Stimulated activated CD8-positive, alpha-beta memory T cell treated with anti-CD3 and anti-CD28 coated beads, Interleukin-12 subunit alpha, Interleukin-12 subunit beta, amount 100 ng/mL, for 24 hours (primary cell): ENCODE measurements around the gene ATAD3A.

Experiments
- DNase-seq: peaks from one replicate; pipeline ENCODE4 v3.0.0-alpha.2; 2020; ENCODE audit errors: extremely low read depth

ATAD3A gene

DNA sequence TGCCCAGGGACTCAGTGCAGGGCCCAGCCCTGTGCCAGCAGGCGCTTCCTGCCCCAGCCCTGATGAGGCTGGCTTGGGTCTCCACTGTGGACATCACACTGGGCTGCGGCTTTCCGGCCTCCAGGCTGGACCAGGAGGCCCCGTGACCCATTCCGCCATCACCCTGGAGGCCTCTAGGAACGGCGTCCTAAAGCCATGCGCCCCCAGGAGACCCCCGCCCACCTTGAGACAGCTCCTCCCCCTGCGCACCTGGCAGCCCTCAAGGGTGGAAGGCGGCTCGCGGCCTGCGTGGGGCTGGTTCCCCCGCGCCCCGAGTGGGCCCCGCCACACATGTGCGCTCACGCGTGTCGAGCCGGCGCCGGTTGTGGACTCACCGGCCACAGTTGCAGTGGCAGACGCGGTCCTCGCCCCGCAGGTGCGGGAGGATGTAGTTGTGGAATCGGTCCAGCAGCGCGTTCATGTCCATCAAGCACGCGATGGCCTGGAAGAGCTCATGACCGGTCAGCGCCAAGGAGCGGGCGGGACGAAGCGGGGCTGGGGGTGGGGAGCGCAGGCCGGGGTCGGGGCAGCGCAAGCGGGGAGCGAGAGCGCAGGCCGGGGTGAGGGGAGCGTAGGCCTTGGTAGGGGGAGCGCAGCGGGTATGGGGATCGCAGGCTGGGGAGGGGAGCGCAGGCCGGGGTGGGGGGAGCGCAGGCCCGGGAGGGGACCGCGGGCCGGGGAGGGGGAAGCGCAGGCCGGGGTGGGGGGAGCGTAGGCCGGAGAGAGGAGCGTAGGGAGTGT is 27.5 kb downstream of the ATAD3A start:
- no peak for DNase-seq

DNA sequence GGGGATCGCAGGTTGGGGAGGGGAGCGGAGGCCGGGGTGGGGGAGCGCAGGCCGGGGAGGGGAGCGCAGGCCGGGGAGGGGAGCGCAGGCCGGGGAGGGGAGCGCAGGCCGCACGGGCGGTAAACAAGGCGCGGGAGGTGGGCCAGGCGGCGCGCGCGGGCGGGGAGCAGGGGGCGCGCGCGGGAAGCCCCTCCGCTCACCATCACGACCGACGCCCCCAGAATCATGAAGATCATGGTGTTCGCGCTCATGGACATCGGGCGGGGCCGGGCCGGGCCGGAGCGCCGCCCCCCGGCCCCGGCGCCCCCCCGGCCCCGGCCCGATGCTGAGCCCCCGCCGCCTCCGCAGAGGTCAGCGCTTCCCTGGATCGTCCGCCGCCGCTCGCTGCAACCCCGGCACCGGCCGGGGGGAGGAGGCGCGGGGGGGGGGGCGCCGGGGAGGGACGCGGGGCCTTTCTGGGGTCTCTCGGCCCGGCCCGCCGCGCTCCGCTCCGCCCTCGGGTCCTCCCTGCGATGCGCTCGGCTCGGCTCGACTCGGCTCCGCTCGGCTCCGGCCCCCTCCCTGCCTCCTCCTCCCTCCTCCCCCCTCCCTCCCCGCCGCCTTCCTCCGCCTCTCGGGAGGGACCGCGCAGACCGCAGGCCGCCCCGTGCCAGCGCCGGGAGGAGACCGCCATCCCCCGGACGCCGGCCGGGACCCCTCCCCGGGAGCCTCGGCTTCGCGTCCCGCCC is 28.3 kb downstream of the ATAD3A start, which contains the start of gene TMEM240:
TMEM240 (minus strand) TSS at position 535 of the 728 bp plus-strand sequence; CDS start at position 257, 278 bp downstream.
- peak; percentile 22 for DNase-seq

DNA sequence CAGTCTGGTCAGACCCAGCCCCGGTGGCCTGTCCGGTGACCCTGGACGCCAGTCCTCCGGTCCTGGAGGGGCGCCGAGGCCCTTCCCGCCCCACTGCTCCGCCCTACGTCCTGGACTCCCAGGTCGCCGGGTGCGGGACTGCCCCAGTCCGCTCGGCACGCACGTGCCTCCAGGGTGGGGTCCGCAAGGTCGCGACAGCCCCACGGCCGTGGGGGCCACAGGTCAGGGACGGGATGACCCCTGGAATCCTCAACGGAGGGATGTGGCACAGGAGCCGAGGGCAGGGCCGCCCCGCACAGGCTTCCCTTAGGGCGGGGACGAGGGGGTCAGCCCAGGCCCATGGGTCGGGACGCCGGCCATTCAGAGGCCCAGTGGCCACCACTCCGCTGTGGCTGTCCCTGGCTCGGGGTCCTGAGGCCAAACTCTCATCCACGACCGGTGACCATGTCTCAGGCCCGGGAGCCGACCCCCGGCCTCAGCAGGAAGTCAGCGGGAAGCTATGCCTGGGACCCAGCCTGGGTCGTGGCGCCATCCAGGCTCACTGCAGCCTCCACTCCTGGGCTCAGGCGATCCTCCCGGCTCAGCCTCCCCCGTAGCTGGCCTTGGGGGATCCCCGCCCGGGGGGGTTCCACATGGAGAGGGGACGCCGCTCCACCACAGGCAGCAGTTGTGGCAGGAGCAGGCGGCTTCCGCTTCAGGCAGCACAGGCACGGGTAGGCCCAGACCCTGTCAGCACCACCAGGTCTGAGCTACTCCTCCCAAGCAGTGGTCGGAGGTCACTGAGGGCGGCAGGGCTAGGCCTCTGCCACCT is 29.1 kb downstream of the ATAD3A start:
- no peak for DNase-seq

DNA sequence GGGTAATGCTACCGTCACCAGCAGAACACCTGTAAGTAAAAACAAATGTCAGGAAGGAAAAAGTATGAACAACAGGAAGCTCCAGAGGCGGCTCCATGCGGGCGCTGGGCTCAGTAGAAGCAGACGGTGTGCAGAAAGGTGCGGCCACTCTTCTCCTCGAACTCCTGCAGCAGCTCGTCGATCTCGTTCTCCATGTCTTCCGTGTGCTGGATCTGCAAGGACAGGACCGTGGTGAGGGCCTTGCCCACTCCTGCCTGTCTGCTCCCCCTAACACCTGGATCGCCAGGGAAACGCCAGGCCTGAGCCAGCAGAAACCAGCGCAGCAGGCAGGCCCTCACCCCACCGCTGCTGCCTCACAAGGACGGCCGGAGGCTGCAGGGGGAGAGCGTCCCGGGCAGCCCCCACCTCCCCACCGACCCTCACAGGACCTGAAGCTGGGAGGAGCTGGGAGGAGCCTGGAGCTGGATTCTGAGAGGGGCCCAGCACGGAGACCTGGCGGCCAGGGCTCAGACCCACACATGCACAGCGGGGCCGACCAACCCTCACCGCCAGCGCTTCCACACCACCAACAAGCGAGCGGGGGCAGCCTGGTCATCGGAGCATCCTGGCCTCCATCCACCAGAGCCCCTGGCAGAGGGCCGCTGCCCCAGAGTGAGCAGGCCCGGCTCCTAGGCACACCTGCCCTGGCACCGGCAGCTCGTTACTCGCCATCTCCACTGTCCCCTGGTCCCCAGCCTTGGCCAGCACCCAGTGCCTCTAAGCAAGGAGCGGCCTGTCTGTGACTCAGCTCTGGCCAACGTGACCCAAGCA is 30.2 kb downstream of the ATAD3A start:
- no peak for DNase-seq

DNA sequence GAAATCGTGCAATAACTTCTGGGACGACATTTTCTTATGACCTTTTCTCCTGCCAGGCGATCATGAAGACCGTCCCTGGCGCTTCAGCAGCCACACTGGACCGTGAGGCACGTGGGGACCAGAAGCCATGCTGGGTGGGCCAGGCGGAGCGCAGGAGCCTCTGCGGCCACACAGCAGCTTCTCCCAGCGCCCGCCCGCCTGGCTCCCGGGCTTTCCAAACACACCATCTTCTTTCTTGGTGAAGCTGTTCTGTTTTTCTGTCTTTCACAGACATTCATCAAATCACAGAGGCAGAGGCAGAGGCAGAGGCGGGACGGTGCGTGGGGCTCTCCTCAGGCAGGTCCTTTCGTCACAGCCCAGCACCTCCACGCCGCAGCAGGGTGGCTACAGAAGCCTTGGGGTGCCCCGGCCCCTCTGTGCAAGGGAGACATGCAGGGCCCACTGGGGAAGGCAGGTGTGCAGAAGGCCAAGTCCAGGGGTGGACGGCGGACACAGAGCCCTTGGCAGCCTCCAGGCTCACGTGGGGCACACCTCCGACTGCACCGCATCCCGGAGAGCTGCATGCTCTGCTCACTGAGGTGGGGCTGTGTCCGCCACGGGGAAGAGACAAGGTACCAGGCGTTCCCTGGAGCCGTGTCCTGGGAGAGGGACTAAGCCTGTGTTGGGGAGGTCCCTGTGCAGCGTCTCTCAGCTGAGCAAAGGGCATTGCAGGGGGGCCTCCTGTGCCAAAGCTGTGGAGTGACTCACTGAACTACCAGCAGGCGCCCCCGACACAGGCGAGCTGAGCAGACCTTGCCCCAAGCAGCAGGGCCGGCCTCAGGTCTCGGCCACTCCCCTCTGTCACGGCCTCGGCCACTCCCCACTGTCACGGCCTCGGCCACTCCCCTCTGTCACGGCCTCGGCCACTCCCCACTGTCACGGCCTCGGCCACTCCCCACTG is 31.1 kb downstream of the ATAD3A start:
- no peak for DNase-seq

DNA sequence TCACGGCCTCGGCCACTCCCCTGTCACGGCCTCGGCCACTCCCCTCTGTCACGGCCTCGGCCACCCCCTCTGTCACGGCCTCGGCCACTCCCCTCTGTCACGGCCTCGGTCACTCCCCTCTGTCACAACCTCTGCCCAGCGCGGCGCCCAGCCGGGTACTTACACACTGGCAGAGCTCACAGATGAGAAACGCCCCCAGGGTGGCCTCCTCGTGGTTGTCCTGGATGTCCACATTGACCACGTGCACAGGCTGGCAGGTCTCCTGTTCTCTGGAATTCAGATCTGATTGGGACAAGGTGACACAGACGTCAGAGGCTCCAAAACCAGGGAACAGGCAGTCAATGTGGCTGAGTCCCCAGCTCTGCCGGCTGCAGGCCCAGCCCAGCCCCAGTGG is 31.7 kb downstream of the ATAD3A start:
- DNase-seq: no peak

DNA sequence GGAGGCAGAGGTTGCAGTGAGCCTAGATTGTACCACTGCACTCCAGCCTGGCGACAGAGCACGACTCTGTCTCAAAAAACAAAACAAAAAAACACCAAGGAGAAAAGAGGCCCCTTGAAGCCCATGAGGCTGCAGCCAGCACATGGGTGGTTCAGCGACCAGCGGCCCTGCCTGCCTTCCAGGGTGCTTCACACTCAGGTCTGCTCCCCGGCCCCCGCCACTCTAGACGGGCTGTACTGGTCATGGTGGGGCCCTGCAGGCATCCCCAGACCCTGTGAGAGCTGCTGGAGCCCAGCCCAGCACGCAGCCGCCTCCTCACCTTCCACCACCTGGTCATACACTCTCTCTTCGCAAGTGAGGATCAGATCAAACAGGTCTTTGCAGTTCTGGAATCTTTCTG is 32.6 kb downstream of the ATAD3A start:
- DNase-seq: no peak

DNA sequence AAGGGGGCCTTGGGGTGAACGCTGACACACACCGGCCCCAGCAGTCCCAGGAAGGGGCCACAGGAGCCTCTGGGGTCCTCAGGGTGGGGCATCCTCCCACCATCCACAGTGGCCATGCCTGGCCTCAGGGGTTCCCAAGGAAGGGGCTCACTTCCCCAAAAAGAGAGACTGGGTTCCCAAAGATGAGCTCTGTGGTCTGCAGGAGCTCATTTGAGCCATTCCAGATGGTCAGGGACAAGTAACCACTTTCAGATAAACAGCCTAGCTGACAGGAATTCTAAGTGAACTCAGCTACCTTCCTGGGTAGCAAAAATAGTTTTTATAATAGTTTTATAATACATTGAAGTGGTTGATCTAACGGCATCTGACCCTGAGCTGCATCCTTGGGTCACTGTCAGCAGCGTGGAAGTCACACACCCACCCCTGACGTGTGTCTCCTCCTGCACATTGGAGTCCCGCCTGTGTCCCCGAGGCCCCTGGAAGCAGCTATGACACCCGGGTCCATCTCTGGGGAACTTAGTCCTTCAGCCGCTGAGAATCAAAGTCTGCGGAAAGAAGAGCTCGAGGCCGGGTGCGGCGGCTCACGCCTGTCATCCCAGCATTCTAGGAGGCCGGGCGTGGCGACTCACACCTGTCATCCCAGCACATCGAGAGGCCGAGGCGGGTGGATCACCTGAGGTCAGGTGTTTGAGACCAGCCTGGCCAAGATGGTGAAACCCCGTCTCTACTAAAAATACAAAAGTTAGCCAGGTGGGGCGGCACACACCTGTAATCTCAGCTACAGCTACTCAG is 34.2 kb downstream of the ATAD3A start:
- DNase-seq: no peak

DNA sequence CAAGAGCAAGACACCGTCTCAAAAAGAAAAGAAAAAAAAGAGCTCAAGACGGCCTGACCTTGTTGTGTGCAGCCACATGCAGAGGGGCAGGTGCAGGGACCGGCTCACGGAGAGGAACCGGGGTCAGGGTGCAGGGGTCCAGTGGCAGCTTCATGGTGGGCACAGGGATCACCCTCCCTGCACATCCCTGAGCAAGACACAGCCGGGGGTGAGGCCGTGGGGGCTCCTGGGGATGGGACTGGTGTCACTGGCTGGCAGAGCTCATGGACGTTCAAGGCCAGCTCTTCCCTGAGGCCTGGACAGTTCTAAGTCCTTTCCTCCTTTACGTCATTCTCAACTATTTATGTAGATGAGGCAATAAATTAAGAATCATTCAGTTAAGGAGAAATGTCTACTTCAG is 35.0 kb downstream of the ATAD3A start:
- no peak for DNase-seq

DNA sequence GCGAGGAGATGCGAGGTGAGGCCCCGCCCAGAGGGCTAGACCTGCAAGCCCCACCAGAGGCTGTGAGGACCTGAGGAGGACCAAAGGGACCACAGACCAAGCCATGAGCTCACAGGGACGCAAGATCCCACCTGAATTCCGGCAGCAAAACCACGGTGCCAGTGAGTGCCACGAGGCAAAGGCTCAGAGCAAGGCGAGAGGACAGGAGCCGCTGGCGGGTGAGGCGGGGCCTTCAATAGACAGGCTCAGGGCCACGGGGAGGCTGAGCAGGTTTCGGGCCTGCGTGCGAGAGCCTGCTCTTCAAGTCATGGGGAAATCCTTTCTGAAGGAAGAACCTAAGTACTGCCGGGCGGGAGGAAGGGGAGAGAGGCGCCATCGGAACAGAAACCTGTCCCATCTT is 35.5 kb downstream of the ATAD3A start:
- no peak for DNase-seq

DNA sequence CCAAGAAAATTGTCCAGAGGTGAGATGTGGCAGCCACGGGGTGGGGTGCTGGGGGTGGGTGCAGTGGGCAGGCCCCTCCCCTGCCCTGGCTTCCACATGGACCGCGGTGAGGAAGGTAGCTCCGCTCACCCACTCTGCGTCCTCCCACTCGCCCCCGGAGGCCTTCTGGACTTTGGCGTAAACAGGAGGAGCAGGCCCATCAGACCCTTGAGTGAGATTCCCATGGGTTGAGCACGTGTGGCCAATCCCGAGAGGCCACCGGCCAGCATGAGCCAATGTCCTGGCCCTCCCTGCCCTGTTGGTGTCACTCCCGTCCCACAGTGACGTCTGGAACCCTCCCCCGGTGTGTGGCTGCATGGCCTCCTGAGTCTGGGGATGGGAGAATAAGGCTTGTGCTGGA is 36.6 kb downstream of the ATAD3A start:
- no peak for DNase-seq

DNA sequence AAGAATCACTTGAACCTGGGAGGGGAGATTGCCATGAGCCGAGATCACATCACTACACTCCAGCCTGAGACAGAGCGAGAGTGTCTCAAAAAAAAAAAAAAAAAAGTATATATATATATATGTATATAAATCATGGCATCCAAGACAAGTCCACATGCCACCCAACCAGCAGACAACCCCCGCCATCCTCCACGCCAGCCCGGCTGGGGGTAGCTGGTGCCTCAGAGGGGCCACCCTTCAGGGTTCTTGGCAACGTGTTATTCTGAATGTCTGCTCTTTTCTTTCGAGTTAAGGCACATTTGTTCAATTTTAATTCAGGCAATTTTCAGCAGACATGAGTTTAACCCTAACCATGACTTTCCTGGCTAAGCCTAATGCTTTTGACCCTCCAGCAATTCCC is 38.1 kb downstream of the ATAD3A start:
- DNase-seq: no peak

DNA sequence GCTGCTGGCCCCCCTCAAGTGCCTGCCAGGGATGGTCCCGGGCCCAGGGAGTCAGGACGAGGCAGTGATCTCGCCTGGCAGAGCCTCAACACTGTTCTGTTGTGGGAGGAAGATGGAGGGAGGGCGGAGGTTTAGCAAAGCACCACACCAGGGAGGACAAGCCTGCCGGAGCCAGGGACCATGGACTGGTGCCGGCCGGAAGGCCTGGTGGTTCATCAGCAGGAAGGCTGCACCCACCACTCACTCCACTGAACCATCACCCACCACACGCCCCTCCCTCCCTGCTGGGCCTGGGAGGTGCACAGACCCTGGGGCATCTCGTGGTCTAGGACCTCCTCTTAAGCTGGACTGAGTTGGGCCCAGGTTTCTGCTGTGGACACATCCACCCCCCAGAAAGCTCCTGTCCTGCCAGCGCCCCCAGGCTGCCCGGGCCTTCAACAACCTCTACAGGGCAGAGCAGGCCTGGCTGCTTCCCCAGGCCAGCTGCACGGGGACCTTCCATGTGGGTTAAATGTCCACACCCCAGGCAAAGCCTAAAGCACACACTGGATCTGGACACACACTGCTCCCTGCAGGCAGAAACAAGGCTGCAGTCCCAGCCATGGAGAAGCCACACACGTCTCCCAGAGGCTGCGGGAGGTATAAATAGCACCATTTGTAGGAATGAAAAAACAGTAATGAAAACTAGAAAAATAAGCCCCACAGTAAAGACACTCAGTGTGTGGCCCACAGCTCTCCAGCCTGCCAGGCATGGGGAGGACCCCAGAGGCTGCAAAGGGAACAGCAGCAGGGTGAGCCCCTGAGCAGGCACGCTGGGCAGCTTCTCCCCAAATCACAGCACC is 38.9 kb downstream of the ATAD3A start:
- no peak for DNase-seq

DNA sequence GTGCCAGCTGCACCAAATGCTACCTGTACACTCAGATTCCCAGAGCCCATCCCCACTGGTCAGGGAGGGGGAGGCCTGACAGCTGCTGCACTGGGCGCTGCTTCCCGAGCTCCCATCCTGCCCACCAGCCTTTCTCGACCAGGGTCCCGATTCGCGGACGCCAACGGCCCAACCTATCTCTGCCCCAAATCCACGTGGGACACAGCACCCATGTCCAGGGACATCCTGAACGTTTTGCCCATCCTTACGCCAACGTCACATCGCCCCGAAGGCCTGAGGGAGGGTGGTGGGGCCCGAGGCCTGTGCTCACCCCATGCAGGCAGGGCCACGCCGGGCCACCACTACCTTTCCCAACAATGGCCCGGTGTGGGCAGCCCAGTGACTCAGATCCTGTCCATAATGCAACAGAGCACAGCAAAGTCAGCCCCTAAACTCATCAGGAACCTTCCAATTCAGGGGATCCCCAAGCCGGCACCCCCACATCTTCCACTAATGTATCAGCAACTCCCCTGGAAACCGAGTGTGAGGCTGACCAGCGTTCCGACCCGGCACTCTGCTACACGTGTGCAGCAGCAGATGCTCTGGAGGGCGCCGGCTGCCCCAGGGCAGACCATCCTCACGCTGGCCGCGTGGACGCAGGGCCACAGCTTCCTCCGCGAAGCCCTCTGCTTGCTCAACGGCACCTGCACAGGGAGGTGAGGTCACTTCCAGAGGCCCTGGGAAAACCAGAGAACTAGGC is 39.7 kb downstream of the ATAD3A start:
- DNase-seq: no peak

DNA sequence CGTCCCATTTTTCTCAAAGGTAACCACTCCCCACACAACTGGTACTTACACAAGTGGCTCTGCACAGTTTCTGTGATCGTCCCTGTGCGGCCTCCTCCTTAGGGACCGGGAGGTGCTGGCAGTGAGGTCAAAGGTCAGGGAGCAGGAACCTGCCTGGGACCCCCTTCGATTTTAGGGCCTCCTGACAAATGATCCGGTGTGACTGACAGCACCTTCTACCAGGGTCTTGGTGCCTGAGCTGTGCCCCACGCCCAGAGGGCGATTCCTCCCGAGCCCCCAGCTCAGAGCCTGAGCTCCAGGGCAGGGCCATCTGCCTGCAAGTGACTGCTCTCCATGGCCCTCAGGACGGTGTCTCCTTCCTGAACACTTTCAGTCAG is 40.3 kb downstream of the ATAD3A start:
- no peak for DNase-seq

DNA sequence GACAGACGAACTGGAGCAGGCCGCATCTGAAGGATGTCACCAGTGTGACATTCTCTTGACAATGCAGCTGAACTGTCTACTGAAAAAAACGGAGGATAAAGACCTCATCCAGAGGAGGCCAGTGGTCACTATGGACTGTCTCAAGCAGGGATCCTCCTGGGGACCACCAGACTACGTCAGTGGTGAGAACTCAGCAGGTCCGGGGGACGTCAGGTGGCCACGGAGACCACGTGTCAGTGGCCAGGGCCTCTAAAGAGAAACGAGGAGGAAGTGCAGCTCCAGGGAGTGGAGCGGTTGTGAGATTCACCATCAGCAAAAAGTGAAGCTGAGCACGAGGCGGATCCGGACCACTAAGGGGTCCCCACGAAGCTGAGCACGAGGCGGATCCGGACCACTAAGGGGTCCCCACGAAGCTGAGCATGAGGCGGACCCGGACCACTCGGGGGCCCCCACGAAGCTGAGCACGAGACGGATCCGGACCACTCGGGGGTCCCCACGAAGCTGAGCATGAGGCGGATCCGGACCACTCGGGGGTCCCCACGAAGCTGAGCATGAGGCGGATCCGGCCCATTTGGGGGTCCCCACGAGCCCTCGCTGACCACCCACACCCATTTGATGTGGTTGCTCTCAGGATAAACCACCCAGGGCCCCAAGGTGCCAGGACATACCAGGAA is 42.0 kb downstream of the ATAD3A start:
- DNase-seq: no peak

DNA sequence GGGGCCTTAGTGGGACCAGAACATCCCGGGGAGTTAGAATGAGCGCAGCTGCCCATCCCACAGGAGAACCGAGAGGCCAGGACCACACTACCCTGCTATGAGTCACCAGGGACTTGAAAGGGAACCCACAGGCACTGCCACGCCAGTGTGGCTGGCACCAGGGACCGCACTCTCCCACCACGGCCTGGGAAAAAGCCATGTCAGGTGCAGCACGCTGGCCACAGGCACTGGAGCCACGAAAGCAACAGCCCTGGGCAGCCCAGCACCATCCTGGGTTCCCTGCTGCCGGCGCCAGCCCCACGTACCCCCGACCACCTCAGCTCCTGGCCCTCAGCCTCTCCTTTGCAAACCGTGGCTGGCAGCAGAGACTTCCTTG is 42.6 kb downstream of the ATAD3A start:
- no peak for DNase-seq
